Psoas muscle (tissue), 8 donors: ENCODE data around the gene RAB21. TPM values are rescaled to one million over a fixed set of nuclear protein-coding genes. Genes with fewer than 3 reads are reported as not detected.
"Not testable (repeated sequence)": the region's sequence is repeated elsewhere in the genome, so short reads cannot be mapped to it uniquely, and the experiment has no call there.

ENCODE experiments used
- ATAC-seq, 4 donors: fragments of 200-7000 bp; cut with Tn5 transposase; one replicate each; pipeline ENCODE4 v1.9.1; 2020; ENCODE audit warnings: moderate library complexity in 3 of 4, mild to moderate bottlenecking in 2 of 4
- DNase-seq, 2 donors: peaks; one replicate each; pipeline ENCODE4 v3.0.0-alpha.2; 2020
- H3K27ac ChIP-seq: fragments of 200-600 bp; one replicate; pipeline ENCODE4 v1.8.0; 2022
- H3K27me3 ChIP-seq, 3 donors: fragments of 200-600 bp in 1 of 3; one replicate each; pipeline versions ENCODE4 v1.6.1 to v1.8.0; 2013 to 2022; ENCODE audit warnings: low read length in 2 of 3, mild to moderate bottlenecking in 2 of 3, moderate library complexity in 1 of 3; ENCODE audit not compliant: insufficient read depth in 3 of 3
- H3K36me3 ChIP-seq, 2 donors: fragments of 200-600 bp in 1 of 2; one replicate each; pipeline versions ENCODE4 v1.6.1 to v1.8.0; 2013 to 2022; ENCODE audit warnings: low read depth in 1 of 2, mild to moderate bottlenecking in 1 of 2, moderate library complexity in 1 of 2; ENCODE audit not compliant: insufficient read depth in 1 of 2
- H3K4me1 ChIP-seq: fragments of 200-600 bp; one replicate; pipeline ENCODE4 v1.8.0; 2022
- H3K4me3 ChIP-seq: fragments of 200-600 bp; one replicate; pipeline ENCODE4 v1.8.0; 2022; ENCODE audit warnings: mild to moderate bottlenecking
- H3K9me3 ChIP-seq: fragments of 200-600 bp; one replicate; pipeline ENCODE4 v1.8.0; 2022
- CTCF ChIP-seq: fragments of 200-600 bp; IDR thresholded peaks from one replicate; pipeline ENCODE4 v1.8.0; 2022; ENCODE audit warnings: antibody characterized with exemption
- WGBS, 3 donors: extraction: QIAGEN DNeasy Blood & Tissue Kit; methylation state at CpG; one replicate each; pipeline versions ENCODE4 v1.1.6 to v1.1.7; 2013; 5-methylcytosine and 5-hydroxymethylcytosine counted together
- intact Hi-C, 2 donors: fragments of 100-400 bp; cut with DNase I; formaldehyde crosslinking; loops; one replicate each; pipeline versions ENCODE4 v1.11.0 to v1.14.2; 2022
- polyA plus RNA-seq, 3 donors: library from polyadenylated mRNA; stranded (reverse); fragments of 200-250 nt; gene quantifications; one replicate each; pipeline ENCODE4 v1.2.3, GENCODE V29; 2013
- total RNA-seq, 4 donors: library from RNA; stranded (reverse); fragmentation: NEBNext Ultra II Directional in 2 of 4; extraction: Animal tissue kit (Norgen Biotek cat#: 25700) in 2 of 4; gene quantifications; one replicate each; pipeline versions ENCODE4 v1.2.1 to v1.2.4, GENCODE V29; 2021 to 2023
- donor health status: healthy with polysubstance abuse.
- donor health status: DM: no; HTN: no; CAD: no; lungs with moderate emphysema.
- donor health status: Bipolar disorder and iron deficiency.
- donor health status: healthy.
- donor health status: DM: yes; HTN: yes; CAD: no.
- donor health status: DM: no; HTN: no; CAD: no.
- donor health status: DM: no; HTN: no; CAD: no.
- donor health status: DM: yes; HTN: yes; CAD: no.

Gene RAB21
- total and polyA plus RNA-seq, 7 donors: 23.7 to 180 (median 152) TPM

GRCh38 chr12:71810921-71811320, 56.3 kb downstream of the RAB21 start:
- Histone ChIP-seq H3K9me3 (no peaks in the 10 kb centered on the region), H3K36me3 (no peaks in the 10 kb centered on the region), H3K27ac (no peak overlapping the region), H3K27me3 (peaks cover 0 to 7% (median 0%) of the 10 kb centered on the region in 3 donors), H3K4me1 (no peaks in the 10 kb centered on the region), H3K4me3 (no peak overlapping the region)
- ATAC-seq: no peak
- intact Hi-C loops: no loop called here
- 46 to 55% (median 49%) methylated on average over 3 of the region's 3 CpGs for WGBS, 3 donors
- TF ChIP-seq CTCF: no peak
- no peak for DNase-seq

GRCh38 chr12:71815242-71815641, 60.6 kb downstream of the RAB21 start:
- H3K36me3 ChIP-seq, intact Hi-C loops, H3K9me3 ChIP-seq, H3K4me3 ChIP-seq, H3K4me1 ChIP-seq, H3K27ac ChIP-seq, H3K27me3 ChIP-seq, ATAC-seq, DNase-seq: not testable (repeated sequence)
- 85 to 88% (median 86%) methylated on average over 6 of the region's 6 CpGs for WGBS, 3 donors

- H3K27me3 ChIP-seq, H3K27ac ChIP-seq, DNase-seq, H3K4me1 ChIP-seq, H3K36me3 ChIP-seq, ATAC-seq, H3K4me3 ChIP-seq, H3K9me3 ChIP-seq, intact Hi-C loops: not testable (repeated sequence)
- WGBS, 3 donors: 91 to 97% (median 95%) methylated on average over 3 of the region's 3 CpGs
These were observed 67.4 kb downstream of the RAB21 start for GRCh38 chr12:71822088-71822487.

- no peak for TF ChIP-seq CTCF
- DNase-seq (no peak), ATAC-seq (no peak)
- H3K4me1 ChIP-seq: no peaks in the 10 kb centered on the region
- no peaks in the 10 kb centered on the region for H3K36me3 ChIP-seq
- no peaks in the 10 kb centered on the region for H3K9me3 ChIP-seq
- H3K27ac ChIP-seq: no peak overlapping the region
- 89 to 94% (median 91%) methylated on average over 2 of the region's 2 CpGs for WGBS, 3 donors
- H3K4me3 ChIP-seq: no peak overlapping the region
- peaks cover 0 to 2% (median 0%) of the 10 kb centered on the region in 3 donors for H3K27me3 ChIP-seq
- intact Hi-C loops: no loop called here
These were observed 74.2 kb downstream of the RAB21 start for GRCh38 chr12:71828813-71829212.

GRCh38 chr12:71837356-71837755, 82.7 kb downstream of the RAB21 start:
- WGBS, 3 donors: 81 to 89% (median 86%) methylated on average over 5 of the region's 5 CpGs
- no peak for TF ChIP-seq CTCF

GRCh38 chr12:71838231-71838630, 83.6 kb downstream of the RAB21 start:
- intact Hi-C loops: loop anchor here (5.0 kb wide), 3 partner anchors 36 to 81 kb away; no protein-coding TSS in a partner anchor

More at GRCh38 chr12:71837356-71837755, 82.7 kb downstream of the RAB21 start:
- Histone ChIP-seq H3K27me3 (peaks cover 0 to 13% (median under 1%) of the 10 kb centered on the region in 3 donors), H3K4me1 (peaks cover 16% of the 10 kb centered on the region), H3K9me3 (no peaks in the 10 kb centered on the region), H3K4me3 (no peak overlapping the region), H3K27ac (no peak overlapping the region), H3K36me3 (peaks cover 0 to 5% of the 10 kb centered on the region in 2 donors)
- ATAC-seq: no peak
- no peak for DNase-seq
- intact Hi-C loops: loop anchor here (5.0 kb wide), 3 partner anchors 35 to 80 kb away; no protein-coding TSS in a partner anchor

More at GRCh38 chr12:71838231-71838630, 83.6 kb downstream of the RAB21 start:
- WGBS, 3 donors: 77 to 98% (median 96%) methylated on average over 6 of the region's 6 CpGs
- peaks cover 0 to 7% of the 10 kb centered on the region in 2 donors for H3K36me3 ChIP-seq
- DNase-seq (no peak), ATAC-seq (no peak)
- H3K4me3 ChIP-seq: no peak overlapping the region
- H3K27me3 ChIP-seq: peaks cover 0 to 13% (median 0%) of the 10 kb centered on the region in 3 donors
- TF ChIP-seq CTCF: no peak
- peaks cover 23% of the 10 kb centered on the region for H3K4me1 ChIP-seq
- peak overlapping the region; percentile 99 for H3K27ac ChIP-seq
- no peaks in the 10 kb centered on the region for H3K9me3 ChIP-seq
